DMS 273 (cell line): ENCODE results near the gene AKAP3.

Experiments used
- DNase-seq: peaks from one replicate; lab custom pipeline; 2025; ENCODE audit not compliant: unreplicated experiment; lab: John Stamatoyannopoulos, UW

AKAP3 gene

GRCh38 chr12:4648501-4649357 is at the start of gene AKAP3, which contains the start of gene NDUFA9:
AKAP3 (minus strand) TSS chr12:4649051; CDS start chr12:4638196, 10,855 bp downstream.
NDUFA9 (plus strand) TSS chr12:4649114; CDS start chr12:4649127, 13 bp downstream.
- DNase-seq, result peak; percentile 81

GRCh38 chr12:4690760-4691159 is 41.9 kb upstream of the AKAP3 start:
- DNase-seq, result no peak

- no peak for DNase-seq
Observed at GRCh38 chr12:4685317-4685716, 36.5 kb upstream of the AKAP3 start.

GRCh38 chr12:4681732-4682131 is 32.9 kb upstream of the AKAP3 start:
- no peak for DNase-seq

DNA sequence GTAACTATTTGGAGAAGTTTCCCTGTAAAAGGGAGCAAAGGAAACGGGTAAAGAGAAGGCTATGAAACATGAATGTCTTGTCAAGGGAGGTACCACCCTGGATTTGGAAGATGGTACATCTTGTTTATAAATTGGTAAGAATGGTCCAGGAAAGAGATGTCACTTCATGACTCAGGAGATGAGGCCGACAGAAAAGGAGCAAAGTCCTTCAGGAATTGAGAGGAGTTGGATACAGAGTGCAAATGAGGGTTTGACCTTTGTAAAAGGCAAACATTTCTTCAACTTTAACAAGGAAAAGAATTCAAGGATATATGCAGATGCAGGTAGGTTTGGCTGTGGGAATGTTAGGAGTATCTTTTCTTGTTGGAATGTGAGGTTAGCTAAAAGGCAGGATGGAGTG is 30.9 kb upstream of the AKAP3 start:
- DNase-seq, result no peak

GRCh38 chr12:4665236-4665635 is 16.4 kb upstream of the AKAP3 start:
- DNase-seq, result no peak

GRCh38 chr12:4663971-4664505 is 15.2 kb upstream of the AKAP3 start:
- no peak for DNase-seq

DNA sequence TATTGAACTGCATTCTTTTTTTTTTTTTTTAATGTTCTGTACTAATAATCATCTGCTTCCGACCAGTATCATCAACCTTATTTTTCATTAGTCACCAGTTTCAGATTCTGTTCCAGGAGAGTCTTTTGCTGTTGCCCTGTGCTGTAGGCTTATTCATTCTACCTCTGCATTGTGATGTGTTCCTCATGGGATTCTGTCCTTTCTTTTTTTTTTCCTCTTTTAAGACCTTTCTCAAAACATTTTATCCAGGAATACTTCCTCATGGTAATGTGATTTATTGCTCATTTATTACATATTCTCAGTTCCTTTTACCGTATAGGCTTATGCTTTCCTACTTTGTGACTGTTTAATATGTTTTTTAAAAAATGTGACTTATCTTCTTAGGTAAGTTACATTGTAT is 4.8 kb upstream of the AKAP3 start:
- DNase-seq, result no peak

DNA sequence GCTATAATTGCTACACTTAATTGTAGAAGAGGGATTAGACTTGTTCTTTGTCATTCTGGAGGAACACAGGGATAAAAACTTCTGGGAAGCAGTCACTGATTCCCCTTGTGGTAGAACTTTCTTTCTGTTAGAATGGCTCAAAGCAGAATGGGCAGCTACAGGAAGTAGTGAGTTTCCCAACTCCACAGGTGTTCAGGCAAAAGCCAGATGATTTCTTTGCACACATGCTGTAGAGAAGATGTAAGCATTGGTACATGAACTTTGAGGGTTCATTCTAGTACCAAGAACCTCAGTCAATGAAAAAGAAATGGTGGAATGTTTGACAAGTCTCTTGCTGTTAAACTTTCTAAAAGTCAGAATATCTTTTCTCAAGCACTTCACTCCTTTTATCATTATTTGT is 4.4 kb upstream of the AKAP3 start:
- no peak for DNase-seq

- no peak for DNase-seq
Observed at GRCh38 chr12:4649358-4649661, 459 bp upstream of the AKAP3 start.

GRCh38 chr12:4648104-4648500 is 749 bp downstream of the AKAP3 start:
- peak; percentile 34 for DNase-seq

- DNase-seq, result no peak
Observed at GRCh38 chr12:4645023-4645422, 3.8 kb downstream of the AKAP3 start.

GRCh38 chr12:4643747-4644146 is 5.1 kb downstream of the AKAP3 start:
- DNase-seq, result no peak

- DNase-seq, result no peak
Observed at GRCh38 chr12:4630262-4630661, 18.6 kb downstream of the AKAP3 start.

DNA sequence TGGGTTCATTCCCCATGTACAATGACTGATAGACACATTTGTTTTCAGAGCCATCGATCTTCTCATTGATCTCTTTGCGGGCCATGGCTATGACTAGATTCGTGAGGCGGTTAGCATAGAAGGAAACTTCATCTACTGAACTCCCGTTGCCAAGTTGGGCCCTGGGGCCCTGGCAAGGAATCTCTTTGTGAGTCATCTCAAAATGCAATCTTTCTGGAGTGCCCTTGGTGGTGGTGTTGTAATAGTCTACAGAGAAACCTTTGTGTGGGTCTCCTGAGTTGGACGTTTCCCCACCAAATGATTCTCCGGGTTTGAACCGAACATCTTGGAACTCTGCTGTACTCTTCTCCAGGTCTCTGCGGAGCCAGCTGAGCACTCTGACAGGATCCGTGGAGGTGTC is 20.4 kb downstream of the AKAP3 start:
- no peak for DNase-seq

DNA sequence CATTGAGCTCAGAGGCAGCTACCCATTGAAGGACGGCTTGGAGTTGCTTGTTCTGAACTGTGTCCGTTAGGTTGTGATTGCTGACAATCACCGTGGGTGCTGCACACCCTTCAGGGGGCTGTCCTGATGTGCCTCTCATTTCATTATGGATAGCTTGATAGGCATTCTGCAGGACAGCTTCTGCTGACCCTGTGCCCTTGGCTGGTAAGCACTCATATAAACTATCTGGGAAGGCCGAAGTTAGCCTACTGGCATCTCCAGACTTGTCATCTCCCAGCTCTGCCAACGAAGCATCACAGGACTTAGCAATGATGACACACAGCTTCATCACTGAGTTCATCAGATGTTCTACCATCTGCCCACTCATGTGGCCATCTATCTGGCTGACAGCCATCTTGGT is 22.3 kb downstream of the AKAP3 start:
- no peak for DNase-seq

- DNase-seq, result no peak
Observed at GRCh38 chr12:4621511-4621910, 27.3 kb downstream of the AKAP3 start.

DNA sequence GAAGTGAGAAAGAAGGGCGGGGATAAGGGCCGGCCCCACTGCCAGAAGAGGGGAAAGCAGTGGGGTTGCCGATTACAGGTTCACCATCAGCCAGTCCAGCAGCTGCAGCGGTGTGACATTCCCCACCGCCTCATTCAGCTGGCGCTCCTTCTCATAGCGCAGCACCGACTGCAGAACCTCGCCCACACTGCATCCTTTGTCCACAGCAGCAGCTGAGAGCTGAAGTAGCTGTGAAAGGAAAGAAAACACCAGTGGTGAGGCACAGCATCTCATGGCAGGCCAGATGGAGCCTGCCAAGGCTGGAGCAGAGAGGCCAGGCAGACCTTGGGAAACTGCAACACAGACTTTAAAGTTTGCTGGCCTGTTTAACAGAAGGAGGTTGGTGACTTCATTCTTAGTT is 33.2 kb downstream of the AKAP3 start:
- DNase-seq, result no peak

DNA sequence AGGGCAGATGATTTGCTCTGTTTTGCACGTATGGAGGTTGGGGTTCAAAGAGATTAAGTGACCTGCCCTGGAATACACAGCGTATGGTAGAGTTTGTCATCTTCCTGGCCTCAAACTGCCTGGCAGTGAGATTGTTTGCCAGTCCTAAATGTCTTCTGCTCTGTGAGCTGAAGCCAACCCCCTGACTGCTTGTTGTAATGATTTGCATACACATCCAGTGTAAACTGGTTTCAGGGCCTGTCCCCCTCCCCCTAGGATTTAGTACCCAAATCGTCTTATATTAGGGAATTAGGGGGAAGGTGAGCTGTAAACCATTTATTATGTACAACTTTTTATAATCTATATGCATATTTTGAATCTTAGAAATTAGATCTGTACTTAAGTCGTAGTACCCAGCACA is 38.4 kb downstream of the AKAP3 start:
- DNase-seq, result no peak

DNA sequence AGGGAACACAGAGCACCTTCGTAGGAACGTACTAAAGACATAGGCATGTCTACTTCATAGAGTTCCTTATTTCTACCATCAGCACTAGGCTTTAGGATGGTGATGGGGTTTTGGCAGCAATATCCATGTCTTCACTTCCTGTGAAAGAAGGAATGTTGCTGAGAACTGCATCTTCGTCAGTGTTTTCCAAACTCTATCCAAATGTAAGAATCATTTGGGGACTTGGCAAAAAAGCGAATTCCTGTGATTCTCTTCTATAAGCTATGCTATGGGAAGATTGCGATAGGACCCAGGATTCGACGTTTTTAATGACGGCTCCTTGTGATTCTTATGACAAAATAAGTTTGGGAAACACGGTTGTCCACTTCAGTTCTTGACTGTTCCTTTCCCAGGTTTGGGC is 39.8 kb downstream of the AKAP3 start:
- no peak for DNase-seq

GRCh38 chr12:4607056-4607455 is 41.8 kb downstream of the AKAP3 start:
- DNase-seq, result no peak

DNA sequence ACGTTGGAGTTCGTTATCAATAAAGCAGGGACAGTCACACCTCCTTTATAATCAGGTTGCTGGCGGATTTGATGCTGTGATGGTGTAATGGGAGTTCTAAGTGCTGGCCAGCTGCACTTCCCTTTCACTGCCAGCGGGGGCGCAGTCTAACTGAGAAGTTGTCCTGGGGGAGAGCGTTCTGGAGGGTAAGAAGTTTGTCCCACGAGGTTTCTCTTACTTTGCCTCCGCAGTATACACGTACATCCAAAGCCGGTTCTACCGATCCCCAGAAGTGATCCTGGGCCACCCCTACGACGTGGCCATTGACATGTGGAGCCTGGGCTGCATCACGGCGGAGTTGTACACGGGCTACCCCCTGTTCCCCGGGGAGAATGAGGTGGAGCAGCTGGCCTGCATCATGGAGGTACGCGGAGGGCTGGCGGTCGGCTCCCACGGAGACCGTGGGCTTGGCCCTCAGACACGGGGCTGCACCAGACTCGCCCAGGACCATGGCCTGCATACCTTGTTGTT is 44.1 kb downstream of the AKAP3 start:
- DNase-seq, result peak; percentile 88

GRCh38 chr12:4603946-4604345 is 44.9 kb downstream of the AKAP3 start:
- DNase-seq, result no peak
